A204.1 (cell line): Measurements from ENCODE around the gene GALNT18.

ENCODE experiments used
- FAIRE-seq: peaks from 2 replicates; lab custom pipeline; 2012; peaks lifted over from hg19 to GRCh38; lab: Jason Lieb, UNC

Gene GALNT18

DNA sequence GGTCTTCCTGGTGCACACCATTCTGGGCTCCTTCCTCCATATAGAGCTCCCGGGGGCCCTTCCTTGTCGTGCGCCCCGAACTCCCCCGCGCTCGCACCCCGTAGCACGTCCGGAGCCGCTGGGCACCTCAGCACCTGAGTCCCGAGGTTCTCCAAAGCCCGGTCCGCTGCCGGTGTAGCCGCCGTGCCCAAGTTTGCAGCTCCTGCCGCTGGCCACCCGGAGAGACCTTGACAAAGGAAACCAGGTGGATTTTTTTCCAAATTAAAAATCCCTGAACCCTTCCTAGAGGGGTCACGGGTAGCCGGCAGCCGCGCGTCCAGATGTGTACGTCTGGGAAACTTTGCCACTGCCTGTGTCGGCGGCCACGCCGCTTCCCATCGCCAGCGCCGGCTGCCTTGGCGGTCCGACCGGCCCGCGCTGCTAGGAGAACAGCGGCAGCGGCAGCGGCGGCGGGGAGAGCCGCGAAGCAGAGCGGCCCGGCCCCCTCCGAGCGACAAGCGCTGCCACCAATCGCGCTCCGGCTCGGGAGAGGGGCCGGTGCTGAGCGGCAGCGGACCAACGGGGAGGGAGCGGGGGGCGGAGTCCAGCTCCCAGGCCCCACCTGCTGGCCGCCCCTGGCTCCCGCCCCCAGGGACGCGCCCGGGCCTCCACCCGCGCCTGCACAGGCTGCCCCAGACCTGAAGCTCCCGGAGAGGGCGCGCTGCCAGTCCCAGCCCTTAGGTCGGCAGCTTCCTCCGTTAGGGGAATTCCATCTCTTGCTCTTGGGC, at the start of gene GALNT18:
Gene GALNT18, minus strand, starts transcription at position 433 of the 767 bp plus-strand sequence.
- no peak for FAIRE-seq

DNA sequence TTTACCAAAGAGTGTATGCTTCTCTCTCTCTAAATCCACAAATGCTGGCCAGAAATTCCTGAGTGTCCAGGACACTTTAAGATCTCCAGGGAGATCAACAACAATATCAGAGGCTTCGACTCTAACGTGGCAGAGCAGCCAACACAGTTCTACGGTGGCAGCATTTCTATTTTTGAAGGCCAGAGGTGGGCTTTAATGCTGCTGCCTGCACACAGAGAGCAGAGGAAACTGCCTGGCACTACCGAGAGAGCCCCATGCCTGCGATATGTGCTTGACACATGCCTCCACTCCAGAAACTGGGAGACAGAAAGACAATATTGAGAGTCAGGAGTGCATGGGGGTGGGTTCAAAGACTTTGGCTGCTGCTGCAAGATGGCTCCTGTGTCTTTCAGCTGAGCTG, 48.8 kb upstream of the GALNT18 start:
- FAIRE-seq, result no peak

GRCh38 chr11:11669233-11669846, 47.5 kb upstream of the GALNT18 start:
- FAIRE-seq, result no peak

DNA sequence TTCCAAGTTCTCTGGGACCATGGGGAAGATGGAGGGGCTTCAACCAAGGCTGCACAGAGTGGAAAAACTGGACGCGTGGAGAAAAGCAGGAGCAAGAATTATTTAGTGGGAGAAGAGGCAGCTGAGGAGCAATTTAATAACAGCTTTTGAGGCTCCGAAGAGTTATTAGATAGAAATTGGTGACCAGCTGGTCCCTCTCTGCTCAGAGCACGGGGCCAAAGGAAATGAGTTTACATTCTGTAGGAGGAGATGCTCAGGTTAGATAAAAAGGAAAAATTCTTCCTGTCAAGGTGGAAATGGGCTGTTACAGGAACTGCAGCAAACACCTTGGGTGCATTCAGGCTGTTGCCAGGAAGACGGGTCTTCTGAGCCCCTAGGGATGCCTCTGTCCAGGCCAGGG, 47.0 kb upstream of the GALNT18 start:
- FAIRE-seq, result no peak

- FAIRE-seq, result no peak
These were observed 46.5 kb upstream of the GALNT18 start for GRCh38 chr11:11668274-11668673.

DNA sequence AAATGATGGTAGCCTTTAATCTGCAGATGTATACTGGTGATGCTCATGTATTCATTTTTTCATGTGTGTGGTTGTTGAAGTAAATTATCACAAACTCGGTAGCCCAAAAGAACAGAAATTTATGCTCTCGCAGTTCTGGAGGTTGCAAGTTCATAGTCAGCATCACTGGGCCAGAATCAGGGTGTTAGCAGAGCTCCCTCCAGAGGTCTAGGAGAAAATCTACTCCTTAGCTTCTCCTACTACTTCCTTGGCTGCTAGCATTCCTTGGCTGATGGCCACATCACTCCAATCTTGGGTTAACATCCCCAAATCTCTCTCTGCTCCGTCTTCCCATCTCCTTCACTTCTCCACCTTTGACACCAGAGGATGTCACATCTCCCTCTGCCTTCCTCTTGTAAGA, 45.3 kb upstream of the GALNT18 start:
- no peak for FAIRE-seq

GRCh38 chr11:11665407-11665806, 43.6 kb upstream of the GALNT18 start:
- FAIRE-seq, result no peak

DNA sequence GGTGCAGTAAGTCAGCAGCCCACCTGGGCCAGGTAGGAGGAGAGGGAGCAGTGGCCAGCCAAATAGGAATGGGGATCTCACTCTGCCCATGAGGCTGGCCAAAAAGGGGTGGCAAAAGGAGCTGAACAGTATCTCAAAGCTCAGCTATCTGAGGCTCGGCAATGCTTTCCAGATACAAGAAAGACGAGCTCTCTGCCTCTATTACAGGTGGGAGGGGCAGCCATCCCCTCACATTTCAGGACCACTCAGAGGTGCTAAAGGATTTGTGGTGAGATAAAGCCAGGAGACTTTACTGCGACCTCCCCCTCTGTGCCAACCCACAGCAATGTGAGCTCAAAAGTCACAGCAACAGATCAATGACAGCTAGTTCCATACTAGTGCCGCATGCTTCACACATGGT, 42.1 kb upstream of the GALNT18 start:
- FAIRE-seq, result no peak

GRCh38 chr11:11662578-11662977, 40.8 kb upstream of the GALNT18 start:
- no peak for FAIRE-seq

DNA sequence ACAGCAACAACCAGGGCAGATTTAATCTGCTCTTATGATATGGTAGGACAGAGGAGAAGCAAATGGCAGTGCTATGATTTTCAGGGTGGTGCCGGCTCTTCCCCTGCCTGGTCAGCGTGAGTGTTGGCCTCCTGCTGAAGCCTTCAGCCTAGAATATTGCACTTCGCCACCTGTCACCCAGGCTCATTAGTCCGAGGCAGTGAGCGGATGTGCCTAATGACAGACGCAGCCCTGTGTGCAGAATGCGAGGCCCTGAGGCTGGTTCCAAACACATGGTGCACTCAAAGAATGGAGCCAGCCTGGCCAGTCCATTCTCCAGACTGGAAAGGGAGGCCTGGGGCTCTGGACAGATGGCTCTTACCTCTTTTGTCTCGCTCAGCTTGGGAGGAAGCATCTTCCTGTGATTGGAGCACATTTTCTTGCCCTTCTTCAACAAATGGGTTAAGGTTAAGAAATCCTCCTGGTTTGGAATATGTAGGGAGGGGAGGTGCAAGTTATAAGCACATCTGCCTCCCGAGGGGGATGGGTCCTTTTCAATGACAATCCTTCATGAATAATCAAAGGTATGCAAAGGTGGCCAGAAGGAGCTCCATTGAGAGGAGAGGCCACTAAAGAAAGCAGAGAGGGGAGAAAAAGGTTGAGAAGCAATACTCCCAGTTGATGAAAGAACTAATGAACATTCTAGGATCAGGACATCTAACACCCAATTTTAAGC, 39.7 kb upstream of the GALNT18 start:
- no peak for FAIRE-seq

- no peak for FAIRE-seq
These were observed 38.5 kb upstream of the GALNT18 start for GRCh38 chr11:11660363-11660740.

- no peak for FAIRE-seq
These were observed 38.0 kb upstream of the GALNT18 start for GRCh38 chr11:11659567-11660362.

DNA sequence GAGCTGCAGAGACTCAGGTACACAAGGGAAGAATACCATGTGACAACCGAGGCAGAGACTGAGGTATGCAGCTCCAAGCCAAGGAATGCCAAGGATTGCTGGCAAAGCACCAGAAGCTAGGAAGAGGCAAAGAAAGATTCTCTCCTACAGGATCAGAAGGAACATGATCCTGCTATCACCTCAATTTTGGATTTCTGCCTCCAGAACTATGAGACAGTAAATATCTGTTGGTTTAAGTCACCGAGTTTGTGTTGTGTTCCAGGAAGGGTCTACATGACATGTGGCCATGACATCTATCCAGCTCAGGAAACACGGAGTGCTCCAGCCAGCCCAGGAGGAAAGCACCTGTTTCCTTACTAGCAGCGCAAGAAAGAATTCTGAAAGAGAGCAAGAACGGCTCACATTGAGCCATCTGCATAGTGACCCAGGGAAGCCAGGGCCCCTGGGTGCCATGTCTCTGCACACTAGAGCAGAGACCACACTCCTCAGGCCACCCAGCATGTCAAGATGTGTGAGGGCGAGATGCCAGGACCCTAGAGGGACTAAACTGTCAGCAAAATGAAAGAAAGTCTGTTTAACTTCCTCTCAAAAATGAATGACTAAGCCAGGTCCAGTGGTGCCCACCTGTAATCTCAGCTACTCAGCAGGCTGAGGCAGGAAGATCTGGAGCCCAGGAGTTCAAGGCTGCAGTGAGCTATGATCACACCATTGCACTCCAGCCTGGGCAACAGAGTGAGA, 35.6 kb upstream of the GALNT18 start:
- FAIRE-seq, result no peak

DNA sequence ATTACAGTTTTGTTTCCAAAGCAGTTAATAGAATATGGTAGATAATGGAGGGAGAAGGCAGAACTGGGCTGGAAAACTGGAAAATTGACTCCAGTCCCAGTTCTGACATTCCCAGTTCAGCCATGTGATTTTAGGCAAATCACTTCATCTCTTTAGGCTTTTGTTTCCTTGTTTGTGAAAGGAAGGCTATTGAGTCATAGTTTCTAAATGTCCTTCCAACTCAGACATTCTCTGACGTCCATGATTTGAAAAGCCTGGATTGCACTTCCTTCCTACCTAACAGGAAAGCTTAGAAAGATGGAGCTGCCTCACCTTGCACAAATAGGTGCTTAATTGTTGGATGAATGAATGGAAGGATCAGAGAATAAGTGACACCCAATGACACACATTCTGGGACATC, 19.8 kb upstream of the GALNT18 start:
- no peak for FAIRE-seq

- no peak for FAIRE-seq
These were observed 19.2 kb upstream of the GALNT18 start for GRCh38 chr11:11640996-11641395.

- no peak for FAIRE-seq
These were observed 18.3 kb upstream of the GALNT18 start for GRCh38 chr11:11640152-11640551.

DNA sequence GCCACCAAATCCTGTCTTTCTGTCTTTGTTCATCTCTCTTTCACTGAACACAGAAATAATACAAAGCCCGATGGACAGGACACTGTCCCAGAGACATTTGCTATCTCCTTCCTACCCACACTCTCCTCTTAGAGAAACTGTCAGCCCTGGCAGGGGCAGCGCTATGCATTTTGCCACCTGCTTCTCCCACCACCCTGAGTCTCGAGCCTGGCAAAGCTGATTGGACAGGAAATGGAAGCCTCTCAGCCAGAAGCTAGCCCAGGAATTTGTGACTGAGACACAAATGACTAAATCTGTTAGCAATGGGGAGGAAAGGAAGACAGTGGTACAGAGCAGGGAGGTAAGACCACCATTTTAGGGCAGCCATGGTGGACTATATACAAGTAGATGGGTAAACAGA, 14.9 kb upstream of the GALNT18 start:
- no peak for FAIRE-seq

DNA sequence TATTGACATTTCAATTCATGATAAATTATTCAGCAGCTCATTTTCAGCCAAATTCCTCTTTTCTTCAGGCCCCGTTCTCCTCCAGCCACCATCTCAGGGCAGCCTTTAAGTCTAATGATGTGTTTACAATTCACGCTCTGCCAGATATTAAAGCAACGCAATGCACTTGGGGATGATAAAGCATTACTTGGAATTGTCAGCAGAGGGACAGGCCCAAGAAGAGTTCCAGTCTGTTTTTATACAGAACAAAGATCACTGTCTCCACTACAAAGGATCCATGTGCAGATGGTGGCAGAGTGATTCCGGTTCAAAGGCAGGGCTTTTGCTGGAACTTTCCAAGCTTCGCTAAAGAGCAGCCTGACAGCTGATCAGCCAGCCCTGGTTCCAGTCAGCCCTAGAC, 13.6 kb upstream of the GALNT18 start:
- FAIRE-seq, result no peak

- FAIRE-seq, result no peak
These were observed 7.6 kb upstream of the GALNT18 start for GRCh38 chr11:11629368-11629767.

DNA sequence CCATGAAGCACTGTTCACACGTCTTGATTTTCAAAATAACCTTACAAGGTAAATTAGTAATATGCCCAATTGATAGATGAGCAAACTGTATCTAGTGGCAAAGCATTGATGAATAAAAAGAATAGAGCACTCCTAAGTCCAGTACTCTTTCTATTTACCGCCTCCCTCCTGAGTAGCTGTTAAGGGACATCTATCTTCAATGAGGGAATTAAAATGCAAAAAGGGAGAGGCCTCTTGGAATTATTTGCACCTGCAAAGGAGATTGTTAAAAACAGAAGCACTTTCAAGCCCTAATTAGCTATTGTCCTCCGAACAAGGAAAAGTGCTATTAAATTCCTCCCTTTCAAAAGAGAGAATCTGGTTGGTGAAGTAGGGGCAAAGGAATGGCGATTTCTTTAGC, 6.8 kb upstream of the GALNT18 start:
- FAIRE-seq, result no peak

DNA sequence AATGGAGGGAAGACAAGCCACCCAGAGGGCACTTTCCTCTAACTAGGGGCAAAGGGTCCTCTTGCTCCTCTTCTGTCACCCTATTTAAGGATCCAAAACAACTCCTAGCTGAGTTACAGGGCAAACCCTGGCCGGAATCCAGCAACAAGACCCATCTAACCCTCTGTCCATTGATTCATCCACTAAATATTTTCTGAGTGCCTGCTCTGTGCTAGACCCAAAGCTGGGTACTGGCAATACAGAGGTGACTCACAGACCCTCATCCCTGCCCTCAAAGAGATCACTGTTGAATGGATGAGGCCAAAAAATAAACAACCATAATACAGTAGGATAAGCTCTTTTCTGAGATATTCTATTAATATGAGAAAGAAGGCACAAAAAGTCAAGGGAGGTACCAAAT, 4.3 kb upstream of the GALNT18 start:
- FAIRE-seq, result no peak

DNA sequence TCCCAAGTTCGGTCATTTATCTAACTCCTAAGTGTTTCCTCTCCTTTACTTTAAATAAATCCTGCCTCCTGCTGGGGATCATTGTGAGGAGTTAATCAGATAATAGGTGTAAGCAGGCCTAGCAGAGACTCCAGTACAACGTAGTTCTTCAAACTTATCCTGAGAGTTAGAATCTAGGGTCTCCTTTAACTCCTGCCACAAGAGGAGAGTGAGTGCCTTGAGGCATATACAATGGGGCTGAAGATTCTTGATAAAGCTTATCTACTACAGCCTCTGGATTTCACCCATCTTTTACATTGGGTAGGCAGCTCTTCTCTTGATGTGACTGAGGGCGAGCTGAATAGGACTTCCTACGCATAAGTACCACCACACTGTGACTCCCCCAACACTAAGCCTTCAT, 3.1 kb upstream of the GALNT18 start:
- no peak for FAIRE-seq
